Liver (tissue), 9 donors: ENCODE measurements around the gene GAPVD1. TPM values are rescaled to one million over a fixed set of nuclear protein-coding genes. Genes with fewer than 3 reads are reported as not detected.

Experiments used
- DNase-seq: peaks from one replicate; pipeline ENCODE4 v3.0.0-alpha.2; 2017; ENCODE audit warnings: low spot score
- H3K27ac ChIP-seq, 2 donors: one replicate each; pipeline ENCODE4 v1.7.0; 2013; ENCODE audit warnings: inconsistent platforms in 2 of 2, low read length in 2 of 2, control low read depth in 1 of 2, low read depth in 1 of 2, mild to moderate bottlenecking in 1 of 2
- H3K27me3 ChIP-seq, 4 donors: one replicate each; pipeline versions ENCODE4 v1.6.1 to v1.7.0; 2013; ENCODE audit warnings: low read length in 3 of 4, inconsistent platforms in 1 of 4, mild to moderate bottlenecking in 1 of 4, moderate library complexity in 1 of 4; ENCODE audit not compliant: control insufficient read depth in 4 of 4, insufficient read depth in 4 of 4
- H3K36me3 ChIP-seq, 4 donors: one replicate each; pipeline versions ENCODE4 v1.6.1 to v1.7.0; 2013; ENCODE audit warnings: low read length in 3 of 4, mild to moderate bottlenecking in 3 of 4, low read depth in 1 of 4, moderate library complexity in 1 of 4; ENCODE audit not compliant: control insufficient read depth in 4 of 4, insufficient read depth in 3 of 4
- H3K4me1 ChIP-seq, 4 donors: one replicate each; pipeline versions ENCODE4 v1.6.1 to v1.7.0; 2013; ENCODE audit warnings: low read length in 3 of 4, mild to moderate bottlenecking in 3 of 4, moderate library complexity in 1 of 4; ENCODE audit not compliant: control insufficient read depth in 4 of 4, insufficient read depth in 4 of 4
- H3K4me3 ChIP-seq, 3 donors: one replicate each; pipeline versions ENCODE4 v1.6.1 to v1.7.0; 2013; ENCODE audit warnings: low read length in 3 of 3, control low read depth in 1 of 3, low read depth in 1 of 3, mild to moderate bottlenecking in 1 of 3
- H3K9ac ChIP-seq, 2 donors: one replicate each; pipeline ENCODE4 v1.7.0; 2013; ENCODE audit warnings: low read length in 2 of 2, mild to moderate bottlenecking in 2 of 2, moderate library complexity in 2 of 2, control low read depth in 1 of 2, low read depth in 1 of 2
- H3K9me3 ChIP-seq, 4 donors: one replicate each; pipeline versions ENCODE4 v1.6.1 to v1.7.0; 2013; ENCODE audit warnings: low read length in 3 of 4; ENCODE audit not compliant: control insufficient read depth in 4 of 4
- ATF3 ChIP-seq: IDR thresholded peaks from 2 replicates; pipeline ENCODE4 v1.6.1; 2016; ENCODE audit warnings: antibody characterized with exemption
- CTCF ChIP-seq: fragments of 150-350 bp; IDR thresholded peaks from 2 replicates; pipeline ENCODE4 v1.5.1; 2017; ENCODE audit warnings: improper control_type of control experiment, low read depth, low read length; ENCODE audit not compliant: missing input control
- FOXA2 ChIP-seq: IDR thresholded peaks from 2 replicates; pipeline ENCODE4 v1.6.1; 2016; ENCODE audit warnings: antibody characterized with exemption
- GABPA ChIP-seq, 2 donors: IDR thresholded peaks in 1 of 2; conservative IDR thresholded peaks in 1 of 2; 2 replicates each; pipeline ENCODE4 v1.6.1; 2016; ENCODE audit warnings: antibody characterized with exemption in 2 of 2, mild to moderate bottlenecking in 1 of 2, moderate library complexity in 1 of 2
- HNF4A ChIP-seq, 2 donors: conservative IDR thresholded peaks; 2 replicates each; pipeline ENCODE4 v1.6.1; 2016; ENCODE audit warnings: antibody characterized with exemption in 2 of 2, mild to moderate bottlenecking in 2 of 2
- JUND ChIP-seq, 2 donors: IDR thresholded peaks; 2 replicates each; pipeline ENCODE4 v1.6.1; 2016; ENCODE audit warnings: antibody characterized with exemption in 2 of 2
- MAX ChIP-seq: IDR thresholded peaks from 2 replicates; pipeline ENCODE4 v1.6.1; 2016; ENCODE audit warnings: antibody characterized with exemption
- RAD21 ChIP-seq, 2 donors: IDR thresholded peaks; 2 replicates each; pipeline ENCODE4 v1.6.1; 2016; ENCODE audit warnings: antibody characterized with exemption in 2 of 2, mild to moderate bottlenecking in 2 of 2
- REST ChIP-seq: IDR thresholded peaks from 2 replicates; pipeline ENCODE4 v1.6.1; 2016; ENCODE audit warnings: antibody characterized with exemption, mild to moderate bottlenecking
- RXRA ChIP-seq, 2 donors: IDR thresholded peaks; 2 replicates each; pipeline ENCODE4 v1.6.1; 2017 to 2018; ENCODE audit warnings: antibody characterized with exemption in 2 of 2, mild to moderate bottlenecking in 1 of 2
- TAF1 ChIP-seq: conservative IDR thresholded peaks from 2 replicates; pipeline ENCODE4 v1.6.1; 2016; ENCODE audit warnings: antibody characterized with exemption, mild to moderate bottlenecking
- YY1 ChIP-seq: IDR thresholded peaks from 2 replicates; pipeline ENCODE4 v1.6.1; 2016; ENCODE audit warnings: antibody characterized with exemption, mild to moderate bottlenecking
- ZBTB33 ChIP-seq: IDR thresholded peaks from 2 replicates; pipeline ENCODE4 v1.6.1; 2016; ENCODE audit warnings: antibody characterized with exemption
- WGBS: extraction: QIAGEN DNeasy Blood & Tissue Kit; methylation state at CpG from one replicate; pipeline ENCODE4 v1.1.7; 2013; 5-methylcytosine and 5-hydroxymethylcytosine counted together
- polyA plus RNA-seq, 2 donors: library from polyadenylated mRNA; stranded (reverse) in 1 of 2; unstranded in 1 of 2; fragments of 200-250 nt in 1 of 2; fragments of >200 nt in 1 of 2; fragmentation: Nextera tagmentation in 1 of 2; extraction: Ambion mirVana in 1 of 2; gene quantifications; one replicate each; pipeline versions ENCODE4 v1.2.1 to v1.2.3, GENCODE V29; 2013 to 2015
- total RNA-seq, 2 donors: library from RNA; depleted of rRNA; stranded (reverse); fragments of >200 nt; gene quantifications; one replicate each; pipeline ENCODE4 v1.2.3, GENCODE V29; 2014
- donor health status: healthy.
- donor health status: healthy.
- donor health status: healthy.
- donor health status: healthy.
- donor health status: healthy.

GAPVD1 gene
- total and polyA plus RNA-seq, 4 donors: 5.5 to 89.7 (median 28.6) TPM

GRCh38 chr9:125398243-125398642 lies 136.6 kb downstream of the GAPVD1 start:
- H3K36me3 ChIP-seq: no peaks in the 10 kb centered on the region
- H3K27ac ChIP-seq: no peak overlapping the region
- no peaks in the 10 kb centered on the region for H3K9me3 ChIP-seq
- no peaks in the 10 kb centered on the region for H3K4me1 ChIP-seq
- H3K4me3 ChIP-seq: no peak overlapping the region
- WGBS: 98% methylated on average over 1 of the region's 1 CpG
- no peak for TF ChIP-seq CTCF
- no peak for TF ChIP-seq RXRA (IDR thresholded peaks at IDR 0.05)
- TF ChIP-seq REST: no peak
- TF ChIP-seq FOXA2: no peak
- TF ChIP-seq RAD21 (IDR thresholded peaks at IDR 0.05): no peak
- TF ChIP-seq YY1: no peak
- TF ChIP-seq ZBTB33: no peak
- TF ChIP-seq ATF3: no peak
- TF ChIP-seq JUND (IDR thresholded peaks at IDR 0.05): no peak
- no peak for TF ChIP-seq HNF4A (conservative IDR thresholded peaks at IDR 0.05)
- DNase-seq: no peak
- no peaks in the 10 kb centered on the region for H3K27me3 ChIP-seq
- no peak overlapping the region for H3K9ac ChIP-seq

- H3K27ac ChIP-seq: no peak overlapping the region
- 95% methylated on average over 12 of the region's 12 CpGs for WGBS
- H3K36me3 ChIP-seq: no peaks in the 10 kb centered on the region
- H3K27me3 ChIP-seq: no peaks in the 10 kb centered on the region
- no peak overlapping the region for H3K9ac ChIP-seq
- TF ChIP-seq GABPA (IDR thresholded peaks at IDR 0.05 in 1 of 2, conservative IDR thresholded peaks at IDR 0.05 in 1 of 2) (no peak), RXRA (IDR thresholded peaks at IDR 0.05) (no peak), TAF1 (no peak), REST (no peak), ATF3 (no peak), CTCF (no peak), RAD21 (IDR thresholded peaks at IDR 0.05) (no peak), MAX (no peak)
- no peaks in the 10 kb centered on the region for H3K9me3 ChIP-seq
- no peak for DNase-seq
- no peaks in the 10 kb centered on the region for H3K4me1 ChIP-seq
- H3K4me3 ChIP-seq: no peak overlapping the region
These were observed 137.5 kb downstream of the GAPVD1 start for GRCh38 chr9:125399165-125399564.
